Fibroblast of the conjunctiva (primary cell): ENCODE data around the gene CDKN2B.

Experiments used
- DNase-seq: peaks from one replicate; pipeline ENCODE4 v3.0.0-alpha.2; 2010; ENCODE audit warnings: low read depth

CDKN2B gene

GRCh38 chr9:21993893-21994555, 15.1 kb downstream of the CDKN2B start, which contains the start of gene CDKN2A:
Gene CDKN2A (minus strand): TSS chr9:21994392.
- DNase-seq = no peak

- DNase-seq = no peak
Observed at GRCh38 chr9:21993007-21993406, 16.1 kb downstream of the CDKN2B start.

- DNase-seq = no peak
Observed at GRCh38 chr9:21991072-21991959, 17.8 kb downstream of the CDKN2B start.

- DNase-seq = no peak
Observed at GRCh38 chr9:21989440-21990189, 19.5 kb downstream of the CDKN2B start.

GRCh38 chr9:21988056-21988990, 20.8 kb downstream of the CDKN2B start:
- no peak for DNase-seq

GRCh38 chr9:21985964-21986667, 23.0 kb downstream of the CDKN2B start:
- no peak for DNase-seq

- DNase-seq = no peak
Observed at GRCh38 chr9:21984101-21984500, 25.0 kb downstream of the CDKN2B start.

- no peak for DNase-seq
Observed at GRCh38 chr9:21983561-21983935, 25.6 kb downstream of the CDKN2B start.

- DNase-seq = no peak
Observed at GRCh38 chr9:21982861-21983560, 26.1 kb downstream of the CDKN2B start.

- no peak for DNase-seq
Observed at GRCh38 chr9:21982391-21982790, 26.7 kb downstream of the CDKN2B start.

- DNase-seq = no peak
Observed at GRCh38 chr9:21976334-21976875, 32.7 kb downstream of the CDKN2B start.

- no peak for DNase-seq
Observed at GRCh38 chr9:21974722-21975409, 34.2 kb downstream of the CDKN2B start.

- no peak for DNase-seq
Observed at GRCh38 chr9:21974343-21974721, 34.8 kb downstream of the CDKN2B start.

GRCh38 chr9:21972361-21972760, 36.7 kb downstream of the CDKN2B start:
- DNase-seq = no peak

GRCh38 chr9:21970800-21971640, 38.1 kb downstream of the CDKN2B start:
- DNase-seq = no peak

- DNase-seq = no peak
Observed at GRCh38 chr9:21969951-21970799, 38.9 kb downstream of the CDKN2B start.
